Left colon (tissue), 2 donors: ENCODE results near the gene DNAI7. TPM values are rescaled to one million over a fixed set of nuclear protein-coding genes. Genes with fewer than 3 reads are reported as not detected.

Source experiments
- ATAC-seq: fragments of 200-7000 bp; cut with Tn5 transposase; one replicate; pipeline ENCODE4 v1.9.1; 2020; ENCODE audit warnings: mild to moderate bottlenecking, moderate library complexity
- DNase-seq, 2 donors: peaks; one replicate each; pipeline ENCODE4 v3.0.0-alpha.2; 2020
- intact Hi-C, 2 donors: fragments of 100-400 bp; cut with DNase I in 1 of 2; cut with micrococcal nuclease in 1 of 2; formaldehyde crosslinking; loops; one replicate each; pipeline versions ENCODE4 v1.11.2 to v1.14.0; 2022; cut with DNase I, micrococcal nuclease
- long read RNA-seq: library from polyadenylated mRNA; unstranded; transcript quantifications from one replicate; pipeline ENCODE4 v2.0.0, GENCODE V29; 2021
- total RNA-seq, 2 donors: library from RNA; stranded (reverse); fragmentation: NEBNext Ultra II Directional; extraction: Animal tissue kit (Norgen Biotek cat#: 25700); gene quantifications; one replicate each; pipeline ENCODE4 v1.2.1, GENCODE V29; 2021
- donor health status: DM: no; HTN: no; CAD: no.
- donor health status: DM: yes; HTN: yes; CAD: no.

The DNAI7 gene, protein sequence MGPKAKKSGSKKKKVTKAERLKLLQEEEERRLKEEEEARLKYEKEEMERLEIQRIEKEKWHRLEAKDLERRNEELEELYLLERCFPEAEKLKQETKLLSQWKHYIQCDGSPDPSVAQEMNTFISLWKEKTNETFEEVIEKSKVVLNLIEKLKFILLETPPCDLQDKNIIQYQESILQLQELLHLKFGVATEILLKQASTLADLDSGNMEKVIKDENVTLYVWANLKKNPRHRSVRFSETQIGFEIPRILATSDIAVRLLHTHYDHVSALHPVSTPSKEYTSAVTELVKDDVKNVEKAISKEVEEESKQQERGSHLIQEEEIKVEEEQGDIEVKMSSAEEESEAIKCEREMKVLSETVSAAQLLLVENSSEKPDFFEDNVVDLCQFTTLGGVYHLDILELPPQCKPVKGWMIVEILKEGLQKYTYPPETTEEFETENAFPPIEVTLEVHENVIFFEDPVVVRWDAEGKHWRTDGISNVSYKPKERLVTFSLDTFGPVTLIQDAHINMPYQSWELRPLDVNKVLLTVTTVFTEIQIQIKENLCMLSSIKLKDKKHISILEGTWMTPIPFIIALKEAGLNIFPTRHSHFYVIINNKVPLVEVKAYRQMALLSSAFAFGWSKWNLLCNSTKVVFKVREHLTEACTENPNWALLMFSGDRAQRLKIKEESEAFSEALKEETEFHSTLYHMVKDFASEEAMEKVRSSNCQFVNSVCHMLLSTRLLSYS
- total RNA-seq: under 1 TPM; 0.43 to 0.45 TPM
- long read RNA-seq: 0 reads

DNA sequence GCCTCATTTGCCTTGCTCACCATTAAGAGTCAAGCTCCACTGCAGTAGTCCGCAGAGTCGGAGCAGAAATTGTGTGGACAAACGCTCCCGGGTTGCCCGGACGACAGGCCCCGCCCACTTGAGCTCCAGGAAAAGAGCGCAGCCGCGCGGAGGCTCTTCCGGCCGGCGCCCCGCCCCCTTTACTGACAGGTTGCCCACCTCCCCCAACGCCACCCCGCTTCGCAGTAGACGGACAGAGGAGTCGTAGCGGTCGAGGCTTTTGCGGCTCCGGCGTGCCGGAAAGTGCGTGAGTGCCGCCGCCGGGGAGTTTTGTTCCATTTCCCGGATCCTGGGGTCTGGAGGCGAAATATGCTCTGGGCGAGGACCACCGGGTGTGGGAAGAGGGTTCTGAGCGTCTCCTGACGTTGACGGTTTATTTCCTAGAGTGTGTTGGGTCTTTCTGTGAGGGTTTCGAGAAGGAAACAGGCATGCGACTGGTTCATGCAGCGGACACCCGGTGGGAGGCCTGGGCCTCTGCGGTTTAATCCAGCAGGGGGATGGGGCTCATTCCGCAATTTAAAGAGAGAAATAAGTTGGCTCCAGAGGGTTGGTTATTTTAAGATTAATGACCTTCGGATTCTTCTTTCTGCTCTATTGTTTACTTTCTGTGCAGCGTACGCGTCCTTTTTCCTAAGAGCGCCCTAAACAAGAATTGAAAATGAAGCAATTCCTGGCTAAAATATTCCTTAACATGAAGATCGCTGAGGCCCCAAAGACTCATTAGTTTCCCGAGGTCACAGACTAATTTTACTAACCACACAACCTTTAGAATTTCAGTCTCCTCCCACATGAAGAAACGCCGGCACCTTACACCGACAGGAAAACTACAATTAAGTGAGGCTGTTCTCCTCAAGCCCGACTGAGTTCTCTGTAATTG, at the start of gene DNAI7, which contains the start of gene ETFRF1:
DNAI7 (minus strand) TSS at position 105 of the 916 bp plus-strand sequence; CDS start at position 23, 82 bp downstream.
ETFRF1 (plus strand) TSS at position 182 of the 916 bp plus-strand sequence. CDS start 8,720 bp downstream, outside the sequence.
- ATAC-seq: peak; percentile 99
- intact Hi-C loops: no loop called here
- peak; percentile 98 to 100 for DNase-seq

DNA sequence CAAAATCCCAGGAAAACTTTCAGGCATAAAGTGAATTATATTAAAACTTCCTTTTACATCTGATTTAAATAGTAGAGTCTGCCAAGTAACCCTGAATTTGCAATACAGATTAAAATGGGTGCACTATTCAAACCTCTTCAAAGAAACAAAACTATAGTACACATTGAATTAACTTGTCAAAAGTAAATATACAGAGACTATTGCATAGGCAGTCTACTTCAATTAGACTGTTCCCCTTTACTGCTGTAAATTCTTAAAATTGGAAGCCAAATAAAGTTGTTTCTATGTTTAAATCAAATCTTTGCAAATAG, 48.7 kb upstream of the DNAI7 start:
- DNase-seq (no peak), ATAC-seq (no peak)
- intact Hi-C loops: no loop called here

DNA sequence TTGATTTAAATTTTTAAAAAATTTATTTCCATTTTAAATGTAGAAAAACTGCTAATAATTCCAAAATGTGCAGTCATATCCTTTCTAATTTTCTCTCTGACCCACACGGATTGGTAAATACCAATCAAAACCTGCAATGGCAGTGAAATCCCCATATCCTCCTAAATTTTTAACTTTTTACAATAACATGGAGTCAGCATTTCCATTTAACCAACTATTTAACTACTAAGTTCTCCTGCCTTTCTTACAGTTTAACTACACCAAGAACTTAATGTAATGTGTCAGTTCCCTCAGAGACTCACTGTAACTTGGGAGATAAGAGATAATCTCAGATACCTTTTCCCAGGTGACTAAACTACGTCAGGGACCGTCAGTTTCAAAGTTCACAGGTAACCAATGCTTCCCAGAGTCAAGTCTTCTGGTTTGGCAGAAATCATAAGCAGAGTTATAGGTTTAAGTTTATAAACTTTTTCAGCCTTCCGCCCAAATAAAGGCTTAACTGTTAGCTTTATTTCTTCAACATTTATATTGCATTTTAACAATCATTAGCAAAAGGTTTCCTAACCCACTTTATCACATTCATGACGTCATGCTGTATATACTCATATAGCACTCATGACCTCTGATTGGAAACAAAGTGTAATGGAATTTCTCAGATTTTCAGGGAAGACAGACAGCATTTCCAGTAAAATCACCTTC, 48.2 kb upstream of the DNAI7 start:
- intact Hi-C loops: no loop called here
- DNase-seq (no peak), ATAC-seq (peak; percentile 91)

- ATAC-seq (peak; percentile 30), DNase-seq (no peak)
- intact Hi-C loops: no loop called here
Observed at GRCh38 chr12:25241167-25242020, 46.4 kb upstream of the DNAI7 start.

- intact Hi-C loops: no loop called here
- ATAC-seq (no peak), DNase-seq (no peak)
Observed at GRCh38 chr12:25236626-25237025, 41.7 kb upstream of the DNAI7 start.

DNA sequence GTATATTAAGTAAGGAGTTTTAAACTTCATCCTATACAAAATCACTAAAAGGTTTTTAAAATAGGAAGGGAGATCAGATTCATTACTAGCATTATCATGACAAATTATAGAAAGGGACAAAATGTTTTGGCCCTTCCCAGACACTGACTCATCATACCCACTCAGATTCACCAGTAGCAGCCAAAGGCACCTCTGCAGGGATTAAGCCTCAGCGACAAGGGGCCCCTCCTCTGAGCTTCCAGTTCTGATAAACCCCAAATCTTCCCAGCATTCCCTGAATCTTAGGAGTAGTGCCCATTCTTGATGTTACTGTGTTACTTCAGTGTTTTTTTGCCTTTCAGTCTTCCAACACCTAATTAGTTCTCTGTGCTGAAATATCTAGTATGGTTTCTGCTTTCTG, 41.2 kb upstream of the DNAI7 start:
- intact Hi-C loops: no loop called here
- DNase-seq: no peak
- no peak for ATAC-seq

DNA sequence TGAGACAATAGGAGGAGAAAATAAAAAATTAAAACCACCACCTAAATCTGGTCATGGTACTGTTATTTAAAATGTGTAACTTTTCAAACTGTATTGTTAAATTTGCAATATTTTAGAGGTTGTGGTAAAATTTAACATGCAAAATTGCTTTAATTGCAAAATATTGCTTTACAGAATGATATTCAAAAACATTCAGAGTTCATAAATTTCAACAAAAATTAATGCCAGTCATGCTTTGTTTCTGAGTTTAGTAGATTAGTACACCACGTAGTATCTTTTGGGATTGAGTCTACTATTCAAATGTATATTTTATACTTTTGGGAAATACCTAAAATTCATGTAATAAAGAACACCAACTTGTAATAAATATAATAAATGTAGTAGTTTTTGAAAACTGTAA, 18.4 kb upstream of the DNAI7 start:
- DNase-seq: no peak
- ATAC-seq: no peak
- intact Hi-C loops: no loop called here

- DNase-seq (no peak), ATAC-seq (peak; percentile 61)
- intact Hi-C loops: no loop called here
Observed at GRCh38 chr12:25208554-25208953, 13.6 kb upstream of the DNAI7 start.

DNA sequence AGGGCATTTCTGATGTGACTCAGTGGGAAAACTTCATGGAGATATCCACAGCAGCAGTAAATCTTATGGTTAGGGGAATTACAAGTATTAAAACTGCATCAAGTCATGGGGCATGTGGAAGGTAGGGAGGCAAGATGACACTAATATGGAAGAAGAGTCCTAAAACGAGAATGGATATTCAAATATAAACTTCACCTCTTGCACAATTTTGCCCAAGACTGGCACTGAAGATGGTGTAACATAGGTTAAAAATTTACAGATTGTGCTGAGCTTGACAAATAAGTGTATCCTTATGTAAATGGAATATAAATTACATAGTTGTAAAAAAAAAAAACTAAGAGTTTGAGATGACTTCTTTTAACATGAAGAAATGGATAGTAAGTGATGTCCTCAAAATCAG, 12.9 kb upstream of the DNAI7 start:
- intact Hi-C loops: no loop called here
- DNase-seq (no peak), ATAC-seq (no peak)

DNA sequence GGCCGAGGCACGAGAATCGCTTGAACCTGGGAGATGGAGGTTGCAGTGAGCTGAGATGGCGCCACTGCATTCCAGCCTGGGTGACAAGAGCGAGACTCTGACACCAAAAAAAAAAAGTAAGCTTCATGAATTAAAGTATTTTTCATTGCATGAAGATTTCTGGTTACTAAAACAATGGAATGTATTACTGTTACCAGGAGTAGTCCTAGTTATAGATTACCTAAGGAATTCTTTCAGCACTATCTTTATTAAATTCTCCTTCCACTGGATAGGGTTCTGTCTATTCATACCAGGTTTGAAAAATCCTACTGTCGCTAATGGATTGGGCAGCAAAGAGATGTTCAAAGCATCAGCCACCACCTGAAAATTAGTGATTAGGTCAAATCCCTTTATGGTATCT, 12.5 kb upstream of the DNAI7 start:
- intact Hi-C loops: no loop called here
- no peak for DNase-seq
- ATAC-seq: no peak

DNA sequence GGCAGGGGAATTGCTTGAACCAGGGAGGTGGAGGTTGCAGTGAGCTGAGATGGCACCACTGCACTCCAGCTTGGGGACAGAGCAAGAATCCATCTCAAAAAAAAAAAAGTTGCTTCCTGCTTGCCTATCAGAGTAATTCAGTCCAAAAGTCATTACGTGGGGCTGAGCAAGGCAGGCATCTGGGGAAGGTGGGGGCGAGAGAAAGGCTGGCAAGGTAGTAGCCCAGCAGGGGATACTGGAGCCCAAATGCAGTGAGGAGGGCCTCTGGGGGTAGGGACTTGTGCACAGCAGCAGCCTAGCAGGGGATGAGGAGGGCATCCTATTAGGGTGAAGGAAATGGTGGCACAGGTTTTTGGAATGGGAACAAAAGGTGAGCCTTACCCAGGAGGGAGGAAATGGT, 7.2 kb upstream of the DNAI7 start:
- DNase-seq (no peak), ATAC-seq (peak; percentile 50)
- intact Hi-C loops: no loop called here

DNA sequence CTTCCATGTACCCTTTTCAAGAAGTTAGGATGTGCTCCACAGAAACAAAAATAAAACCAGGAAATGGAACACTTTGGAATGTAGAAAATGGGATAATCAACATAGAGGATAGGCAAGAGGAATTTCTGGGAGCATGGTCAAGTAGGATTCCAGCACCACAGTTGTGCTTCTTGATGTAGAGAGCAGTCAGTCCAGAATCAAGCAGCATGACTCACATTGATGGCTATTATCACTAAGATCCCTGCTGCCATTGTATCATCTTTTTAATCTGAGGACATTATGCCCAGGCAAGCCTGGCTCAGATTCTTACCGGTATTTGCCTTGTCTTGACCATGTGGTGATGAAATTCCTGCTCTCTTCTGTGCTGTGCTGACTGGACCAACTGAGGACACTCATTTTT, 5.7 kb upstream of the DNAI7 start:
- intact Hi-C loops: no loop called here
- DNase-seq (no peak), ATAC-seq (no peak)

DNA sequence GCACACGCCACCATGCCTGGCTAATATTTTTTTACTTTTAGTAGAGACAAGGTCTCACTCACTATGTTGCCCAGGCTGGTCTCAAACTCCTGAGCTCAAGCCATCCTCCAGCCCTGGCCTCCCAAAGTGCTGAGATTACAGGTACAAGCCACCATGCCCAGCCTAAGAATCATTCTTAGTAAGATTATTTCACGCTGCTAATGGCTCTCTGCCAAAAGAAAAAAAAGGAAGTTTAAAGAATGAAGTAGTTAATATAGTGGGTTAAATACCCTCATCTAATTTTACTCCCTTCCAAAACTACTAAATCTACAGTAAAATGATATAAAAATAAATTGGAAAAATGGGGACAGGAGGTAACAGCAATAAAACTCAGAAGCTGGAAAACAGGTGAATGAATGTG, 2.6 kb upstream of the DNAI7 start:
- no peak for ATAC-seq
- no peak for DNase-seq
- intact Hi-C loops: no loop called here

DNA sequence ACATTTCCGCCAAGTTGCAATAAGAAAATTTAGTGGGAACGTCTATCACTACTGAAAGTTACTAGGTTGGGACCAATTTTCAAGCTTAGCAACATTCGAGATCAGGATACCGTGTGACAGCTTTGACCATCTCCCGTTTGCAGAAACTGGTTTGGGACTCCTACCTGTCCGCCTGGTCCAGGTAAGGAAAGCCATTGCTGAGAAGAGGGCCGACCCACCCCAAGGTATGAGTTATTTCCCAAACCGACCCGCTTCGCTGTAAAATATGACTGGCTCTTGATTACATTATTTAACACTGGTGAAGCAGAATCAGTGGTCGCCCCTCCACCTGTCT, 271 bp downstream of the DNAI7 start:
- intact Hi-C loops: no loop called here
- no peak for DNase-seq
- ATAC-seq: peak; percentile 7

DNA sequence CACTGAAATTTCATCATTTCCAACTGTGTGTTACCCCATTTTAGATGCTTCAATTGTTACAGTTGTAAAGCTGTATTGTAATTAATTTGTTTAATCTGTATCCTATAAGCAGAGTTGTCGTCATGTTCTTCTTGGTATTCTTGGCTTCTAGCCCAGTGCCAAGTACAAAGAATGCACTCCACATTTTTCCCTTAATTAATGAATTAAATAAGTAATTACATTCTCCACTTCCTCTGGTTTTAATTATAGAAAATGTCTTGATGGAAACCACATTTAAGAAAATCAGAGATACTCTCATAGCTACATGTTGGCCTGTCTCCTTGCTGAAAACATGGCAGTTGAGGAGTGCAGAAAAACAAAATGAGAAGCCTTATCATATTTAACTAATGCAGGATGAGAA, 746 bp downstream of the DNAI7 start:
- ATAC-seq (no peak), DNase-seq (no peak)
- intact Hi-C loops: no loop called here

- intact Hi-C loops: no loop called here
- DNase-seq (no peak), ATAC-seq (no peak)
Observed at GRCh38 chr12:25190793-25191192, 4.2 kb downstream of the DNAI7 start.

DNA sequence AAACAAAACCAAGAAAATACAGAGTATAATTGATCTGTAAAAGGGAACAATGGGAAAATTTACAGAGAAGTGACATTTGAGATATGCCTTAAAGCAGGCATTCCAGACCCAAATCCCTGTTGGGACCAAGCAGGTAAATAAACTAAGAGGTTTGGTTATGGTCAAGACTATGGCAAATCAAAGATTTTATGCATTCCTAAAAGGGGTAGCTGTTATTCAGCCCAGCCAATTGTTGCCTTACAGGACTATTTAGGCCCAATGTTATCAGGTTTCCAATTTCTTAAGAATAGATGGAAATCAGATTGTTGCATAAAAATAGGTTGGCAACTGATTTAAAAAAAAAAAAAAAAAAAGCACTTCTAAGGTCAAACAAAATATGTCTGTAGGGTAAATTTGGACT, 5.3 kb downstream of the DNAI7 start:
- ATAC-seq (no peak), DNase-seq (no peak)
- intact Hi-C loops: no loop called here

- ATAC-seq (no peak), DNase-seq (no peak)
- intact Hi-C loops: no loop called here
Observed at GRCh38 chr12:25187781-25188180, 7.2 kb downstream of the DNAI7 start.
